Activated CD4-positive, alpha-beta T cell treated with anti-CD3 and anti-CD28 coated beads, Interleukin-2, amount 10 ng/mL, durations not matched to agents 7 days and 5 days (primary cell): Measurements from ENCODE around the gene PTPRN2. TPM values are rescaled to one million over a fixed set of nuclear protein-coding genes. Genes with fewer than 3 reads are reported as not detected.

Experiments
- CTCF ChIA-PET: fragments of 350-600 bp; sonication (Branson Sonifier 250); formaldehyde crosslinking; loops from one replicate; lab custom pipeline; 2021; ENCODE audit warnings: antibody characterized with exemption; lab: Charles Lee
- POLR2A ChIA-PET: fragments of 350-600 bp; sonication (Branson Sonifier 250); formaldehyde crosslinking; loops from one replicate; lab custom pipeline; 2021; ENCODE audit warnings: antibody characterized with exemption; lab: Charles Lee
- DNase-seq: peaks from one replicate; pipeline ENCODE4 v3.0.0-alpha.2; 2020
- H3K27ac Mint-ChIP-seq: one replicate; pipeline ENCODE4 v1.8.0; 2021; ENCODE audit warnings: mild to moderate bottlenecking, moderate library complexity, mixed read lengths
- H3K27me3 Mint-ChIP-seq: one replicate; pipeline ENCODE4 v1.8.0; 2021; ENCODE audit warnings: mixed read lengths
- H3K36me3 Mint-ChIP-seq: one replicate; pipeline ENCODE4 v1.8.0; 2021; ENCODE audit warnings: low read depth, mixed read lengths
- H3K4me1 Mint-ChIP-seq: one replicate; pipeline ENCODE4 v1.8.0; 2021; ENCODE audit warnings: mixed read lengths
- H3K4me3 Mint-ChIP-seq: one replicate; pipeline ENCODE4 v1.8.0; 2021; ENCODE audit warnings: mild to moderate bottlenecking, moderate library complexity, mixed read lengths
- H3K9me3 Mint-ChIP-seq: one replicate; pipeline ENCODE4 v1.8.0; 2021; ENCODE audit warnings: mixed read lengths
- total RNA-seq, 2 experiments: library from RNA; stranded (reverse); gene quantifications; one replicate each; pipeline ENCODE4 v1.2.3, GENCODE V29; 2021

The PTPRN2 gene
- total RNA-seq, 2 experiments from 2014 or later, result 2.6 to 2.7 TPM

DNA sequence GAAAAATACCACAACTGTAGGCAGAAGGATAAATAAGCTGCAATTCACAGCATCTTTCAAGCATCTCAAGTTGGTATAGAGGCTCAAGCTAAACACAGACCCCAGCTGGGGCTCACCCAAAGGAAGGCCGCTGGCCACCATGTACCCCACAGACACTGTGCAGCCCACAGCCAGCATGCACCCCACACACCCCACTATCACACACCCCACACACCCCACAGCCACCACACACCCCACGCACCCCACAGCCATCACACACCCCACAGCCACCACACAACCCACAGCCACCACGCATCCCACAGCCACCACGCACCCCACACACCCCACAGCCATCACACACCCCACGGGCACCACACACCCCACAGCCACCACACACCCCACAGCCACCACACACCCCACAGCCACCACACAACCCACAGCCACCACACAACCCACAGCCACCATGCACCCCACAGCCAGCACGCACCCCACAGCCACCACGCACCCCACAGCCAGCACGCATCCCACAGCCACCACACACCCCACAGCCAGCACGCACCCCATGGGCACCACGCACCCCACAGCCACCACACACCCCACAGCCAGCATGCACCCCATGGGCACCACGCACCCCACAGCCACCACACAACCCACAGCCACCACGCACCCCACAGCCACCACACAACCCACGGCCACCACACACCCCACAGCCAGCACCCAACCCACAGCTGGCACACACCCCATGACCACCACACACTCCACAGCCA is 1036.1 kb downstream of the PTPRN2 start:
- no peak overlapping the region for H3K4me3 Mint-ChIP-seq
- no peaks in the 10 kb centered on the region for H3K9me3 Mint-ChIP-seq
- no peaks in the 10 kb centered on the region for H3K4me1 Mint-ChIP-seq
- no peaks in the 10 kb centered on the region for H3K27me3 Mint-ChIP-seq
- H3K27ac Mint-ChIP-seq, result peak overlapping the region; percentile 51
- no peak for DNase-seq
- no peaks in the 10 kb centered on the region for H3K36me3 Mint-ChIP-seq
- ChIA-PET CTCF (no interaction called here), POLR2A (no interaction called here)

DNA sequence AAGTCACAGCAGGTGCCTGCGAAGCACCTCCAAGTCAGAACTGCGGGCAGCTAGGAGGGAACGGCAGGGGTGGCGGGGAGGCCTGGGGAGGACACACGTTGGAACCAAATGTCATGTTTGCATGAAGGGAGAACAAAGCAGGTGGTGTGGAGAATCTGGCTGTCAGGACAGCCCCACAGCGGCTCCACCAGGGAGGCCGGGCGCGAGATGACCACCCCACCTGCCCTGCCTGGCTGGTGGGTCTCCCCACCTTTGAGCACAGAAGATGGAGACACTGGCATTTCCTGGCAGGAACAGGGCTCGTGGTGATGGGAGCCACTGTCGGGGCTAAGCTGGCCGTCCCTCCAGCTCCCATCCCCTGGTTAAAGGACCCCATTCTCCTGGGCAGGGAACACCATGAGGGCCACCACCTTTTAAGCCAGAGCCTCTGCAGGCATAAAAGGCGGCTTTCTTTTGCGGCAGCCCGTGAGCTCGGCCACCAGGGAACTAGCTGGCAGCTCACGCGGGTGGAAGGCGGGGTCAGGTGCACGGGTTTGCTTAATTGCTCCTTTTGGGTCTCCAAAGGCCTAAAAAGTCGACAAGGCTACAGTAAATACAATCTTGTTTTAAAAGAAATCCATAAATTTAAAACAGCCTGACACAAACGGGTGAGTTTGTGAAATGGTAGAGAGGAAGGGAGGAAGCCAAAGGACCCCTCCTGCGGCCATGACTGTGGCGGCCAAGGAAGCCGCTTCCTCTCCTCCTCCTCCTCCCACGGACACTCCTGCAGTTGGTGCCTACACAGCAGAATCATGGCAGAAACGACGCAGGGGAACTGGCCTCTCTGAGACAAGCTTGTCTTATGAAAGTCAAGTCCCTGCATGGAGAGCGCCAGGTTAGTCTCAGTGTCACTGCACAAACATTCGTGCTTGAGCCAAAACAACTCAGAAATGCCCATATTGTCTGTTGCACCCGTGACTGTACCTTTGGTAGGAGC is 1037.0 kb downstream of the PTPRN2 start:
- Mint-ChIP-seq H3K4me1 (no peaks in the 10 kb centered on the region), H3K27me3 (no peaks in the 10 kb centered on the region), H3K36me3 (no peaks in the 10 kb centered on the region), H3K9me3 (no peaks in the 10 kb centered on the region), H3K27ac (no peak overlapping the region), H3K4me3 (no peak overlapping the region)
- CTCF ChIA-PET, result interaction anchor here (0.6 kb wide), 1 partner anchor 155 kb away, joined by 3 read pairs; no protein-coding TSS in a partner anchor
- POLR2A ChIA-PET, result no interaction called here
- no peak for DNase-seq

GRCh38 chr7:157549612-157550299 is 1037.9 kb downstream of the PTPRN2 start:
- DNase-seq, result no peak
- CTCF ChIA-PET, result no interaction called here
- Mint-ChIP-seq H3K4me1 (no peaks in the 10 kb centered on the region), H3K4me3 (no peak overlapping the region), H3K27me3 (no peaks in the 10 kb centered on the region), H3K9me3 (peaks cover 2% of the 10 kb centered on the region), H3K27ac (no peak overlapping the region), H3K36me3 (no peaks in the 10 kb centered on the region)
- POLR2A ChIA-PET, result no interaction called here

DNA sequence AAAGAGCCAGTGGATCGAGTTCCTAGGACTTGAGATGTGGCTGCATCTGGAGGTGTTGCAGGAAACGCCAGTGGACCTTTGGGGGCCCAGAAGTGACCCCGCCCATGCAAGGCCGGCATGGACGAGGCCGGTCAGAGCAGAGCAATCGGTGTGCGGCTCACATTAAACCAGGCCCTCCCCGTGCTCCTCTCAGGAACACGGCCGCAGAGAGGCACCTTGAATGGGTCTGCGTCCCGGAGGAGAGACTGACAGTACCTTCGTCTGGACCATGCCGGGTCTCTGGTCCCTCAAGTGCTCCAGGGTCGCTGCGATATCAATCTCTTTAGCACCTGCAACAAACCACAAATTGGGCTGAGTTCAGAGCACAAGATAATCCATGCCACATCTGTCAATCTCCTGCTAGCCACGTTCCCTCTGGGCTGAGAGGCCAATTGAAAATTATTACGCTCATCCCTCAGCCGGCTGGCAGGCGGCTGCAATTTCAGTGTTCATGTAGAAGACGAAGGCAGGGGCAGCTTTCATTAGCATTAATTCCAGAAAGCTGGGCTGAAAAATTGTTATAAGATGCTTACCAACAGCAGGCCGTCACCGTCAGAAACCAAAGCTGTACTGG is 1038.8 kb downstream of the PTPRN2 start:
- H3K4me1 Mint-ChIP-seq, result no peaks in the 10 kb centered on the region
- no peak for DNase-seq
- peaks cover 4% of the 10 kb centered on the region for H3K9me3 Mint-ChIP-seq
- H3K27ac Mint-ChIP-seq, result no peak overlapping the region
- no peak overlapping the region for H3K4me3 Mint-ChIP-seq
- no peaks in the 10 kb centered on the region for H3K27me3 Mint-ChIP-seq
- no peaks in the 10 kb centered on the region for H3K36me3 Mint-ChIP-seq
- POLR2A ChIA-PET, result no interaction called here
- CTCF ChIA-PET, result no interaction called here

DNA sequence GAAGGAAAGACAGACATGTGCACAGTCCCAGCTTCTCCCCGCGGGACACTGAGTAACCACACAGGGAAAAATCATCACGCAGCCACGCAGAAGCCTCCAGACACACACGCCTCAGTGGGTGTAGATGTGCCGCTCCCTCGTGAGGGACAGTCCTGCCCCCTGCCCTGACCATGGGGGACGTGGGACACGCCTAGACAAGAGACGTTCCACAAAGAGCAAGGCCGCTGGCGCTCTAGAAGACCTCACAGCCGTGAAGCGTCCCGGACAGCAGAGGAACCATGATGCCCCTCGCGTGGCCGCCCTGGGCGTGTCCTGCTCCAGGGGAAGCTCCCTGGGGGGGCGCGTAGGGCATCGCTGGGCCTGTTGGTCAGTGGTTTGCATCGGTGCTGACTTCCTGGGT is 1040.0 kb downstream of the PTPRN2 start:
- H3K27me3 Mint-ChIP-seq, result no peaks in the 10 kb centered on the region
- no peak for DNase-seq
- H3K36me3 Mint-ChIP-seq, result no peaks in the 10 kb centered on the region
- H3K9me3 Mint-ChIP-seq, result peaks cover 4% of the 10 kb centered on the region
- H3K4me1 Mint-ChIP-seq, result no peaks in the 10 kb centered on the region
- ChIA-PET POLR2A (no interaction called here), CTCF (no interaction called here)
- no peak overlapping the region for H3K27ac Mint-ChIP-seq
- no peak overlapping the region for H3K4me3 Mint-ChIP-seq

- ChIA-PET POLR2A (no interaction called here), CTCF (no interaction called here)
- Mint-ChIP-seq H3K4me1 (no peaks in the 10 kb centered on the region), H3K27ac (no peak overlapping the region), H3K9me3 (peaks cover 4% of the 10 kb centered on the region), H3K4me3 (no peak overlapping the region), H3K36me3 (no peaks in the 10 kb centered on the region), H3K27me3 (no peaks in the 10 kb centered on the region)
- DNase-seq, result no peak
Measured at GRCh38 chr7:157547102-157547501, 1040.5 kb downstream of the PTPRN2 start.

DNA sequence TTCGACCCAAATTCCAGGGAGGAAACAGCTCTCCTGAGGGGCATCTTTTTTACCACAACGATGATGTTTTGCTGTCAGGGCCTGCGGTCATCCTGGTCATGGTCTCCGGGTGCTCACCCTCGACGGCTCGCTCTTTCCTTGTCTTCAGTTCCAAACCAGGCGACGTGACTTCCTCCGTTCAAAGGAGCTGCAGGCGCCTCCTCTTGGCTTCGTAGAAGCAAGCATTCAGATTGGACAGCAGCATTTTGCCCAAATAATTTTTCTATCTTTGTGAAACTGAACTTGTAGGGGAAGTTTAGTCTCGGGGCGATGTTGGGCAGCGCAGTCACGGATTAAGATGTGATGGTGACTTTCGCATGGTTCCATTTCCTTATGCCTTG is 1042.0 kb downstream of the PTPRN2 start:
- DNase-seq, result no peak
- Mint-ChIP-seq H3K9me3 (peaks cover 4% of the 10 kb centered on the region), H3K27me3 (no peaks in the 10 kb centered on the region), H3K4me1 (no peaks in the 10 kb centered on the region), H3K27ac (no peak overlapping the region), H3K36me3 (no peaks in the 10 kb centered on the region), H3K4me3 (no peak overlapping the region)
- CTCF ChIA-PET, result no interaction called here
- POLR2A ChIA-PET, result no interaction called here

GRCh38 chr7:157544980-157545680 is 1042.5 kb downstream of the PTPRN2 start:
- H3K9me3 Mint-ChIP-seq, result peaks cover 4% of the 10 kb centered on the region
- no peaks in the 10 kb centered on the region for H3K27me3 Mint-ChIP-seq
- ChIA-PET CTCF (no interaction called here), POLR2A (no interaction called here)
- H3K27ac Mint-ChIP-seq, result peak overlapping the region; percentile 69
- no peak overlapping the region for H3K4me3 Mint-ChIP-seq
- DNase-seq, result no peak
- H3K4me1 Mint-ChIP-seq, result no peaks in the 10 kb centered on the region
- H3K36me3 Mint-ChIP-seq, result no peaks in the 10 kb centered on the region

DNA sequence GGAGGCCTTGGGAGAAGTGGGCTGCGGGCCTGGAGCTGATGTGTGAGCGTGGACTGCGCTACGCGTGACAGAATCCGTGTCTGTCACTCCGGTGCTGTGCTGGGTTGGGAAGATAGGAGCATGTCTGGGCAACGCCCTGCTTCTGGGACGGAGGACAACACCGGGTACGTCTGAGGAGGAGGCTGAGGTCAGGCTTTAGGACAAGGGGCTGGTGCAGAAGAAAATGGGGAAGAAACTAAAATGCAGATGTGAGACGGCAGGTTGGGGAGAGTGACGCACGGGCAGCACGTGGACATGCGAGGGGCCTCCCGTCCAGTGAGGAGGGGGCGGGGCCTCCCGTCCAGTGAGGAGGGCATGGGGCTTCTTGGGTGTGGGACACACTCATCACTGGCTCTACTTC is 1043.4 kb downstream of the PTPRN2 start:
- Mint-ChIP-seq H3K4me1 (no peaks in the 10 kb centered on the region), H3K27me3 (no peaks in the 10 kb centered on the region), H3K9me3 (peaks cover 4% of the 10 kb centered on the region), H3K27ac (no peak overlapping the region), H3K36me3 (no peaks in the 10 kb centered on the region), H3K4me3 (no peak overlapping the region)
- no peak for DNase-seq
- ChIA-PET POLR2A (no interaction called here), CTCF (no interaction called here)

DNA sequence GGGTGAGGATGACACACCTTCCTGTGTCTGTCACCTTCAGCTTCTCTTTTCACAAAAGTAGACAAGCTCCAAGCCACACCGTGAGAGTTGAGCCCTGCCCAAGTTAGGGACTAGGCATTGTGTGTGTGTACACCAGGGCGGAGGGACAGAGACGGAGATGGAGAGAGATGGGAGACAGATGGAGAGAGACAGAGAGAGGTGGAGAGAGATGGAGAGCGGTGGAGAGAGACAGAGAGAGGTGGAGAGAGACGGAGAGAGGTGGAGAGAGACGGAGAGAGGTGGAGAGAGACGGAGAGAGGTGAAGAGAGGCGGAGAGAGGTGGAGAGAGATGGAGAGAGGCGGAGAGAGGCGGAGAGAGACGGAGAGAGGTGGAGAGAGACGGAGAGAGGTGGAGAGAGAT is 1043.8 kb downstream of the PTPRN2 start:
- ChIA-PET CTCF (no interaction called here), POLR2A (no interaction called here)
- Mint-ChIP-seq H3K4me3 (no peak overlapping the region), H3K27ac (no peak overlapping the region), H3K9me3 (peaks cover 4% of the 10 kb centered on the region), H3K4me1 (no peaks in the 10 kb centered on the region), H3K27me3 (no peaks in the 10 kb centered on the region), H3K36me3 (no peaks in the 10 kb centered on the region)
- DNase-seq, result no peak

DNA sequence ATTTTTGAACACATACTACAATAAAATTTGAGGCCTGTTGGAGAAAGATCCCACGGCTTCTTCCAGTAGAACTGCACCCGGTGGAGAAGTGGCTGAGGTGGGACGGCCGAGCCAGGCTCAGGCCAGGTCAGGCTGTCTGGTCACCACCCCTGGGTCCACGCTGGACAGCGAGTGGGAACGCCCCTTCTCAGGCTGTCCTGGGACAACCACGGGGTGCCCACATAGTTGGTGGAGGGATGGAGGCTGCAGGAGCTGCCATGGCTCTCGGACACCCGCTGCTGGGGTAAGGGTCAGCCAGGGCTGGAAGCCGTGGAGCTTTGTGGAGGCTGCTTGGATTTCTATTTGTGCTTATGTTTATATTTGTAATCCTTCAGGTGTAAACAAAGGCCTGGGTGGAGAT is 1044.3 kb downstream of the PTPRN2 start:
- H3K27ac Mint-ChIP-seq, result no peak overlapping the region
- H3K36me3 Mint-ChIP-seq, result no peaks in the 10 kb centered on the region
- POLR2A ChIA-PET, result no interaction called here
- no peaks in the 10 kb centered on the region for H3K27me3 Mint-ChIP-seq
- H3K4me1 Mint-ChIP-seq, result no peaks in the 10 kb centered on the region
- peaks cover 4% of the 10 kb centered on the region for H3K9me3 Mint-ChIP-seq
- CTCF ChIA-PET, result no interaction called here
- no peak overlapping the region for H3K4me3 Mint-ChIP-seq
- no peak for DNase-seq
